Measurements from ENCODE around the gene KIF5C.

KIF5C gene

DNA sequence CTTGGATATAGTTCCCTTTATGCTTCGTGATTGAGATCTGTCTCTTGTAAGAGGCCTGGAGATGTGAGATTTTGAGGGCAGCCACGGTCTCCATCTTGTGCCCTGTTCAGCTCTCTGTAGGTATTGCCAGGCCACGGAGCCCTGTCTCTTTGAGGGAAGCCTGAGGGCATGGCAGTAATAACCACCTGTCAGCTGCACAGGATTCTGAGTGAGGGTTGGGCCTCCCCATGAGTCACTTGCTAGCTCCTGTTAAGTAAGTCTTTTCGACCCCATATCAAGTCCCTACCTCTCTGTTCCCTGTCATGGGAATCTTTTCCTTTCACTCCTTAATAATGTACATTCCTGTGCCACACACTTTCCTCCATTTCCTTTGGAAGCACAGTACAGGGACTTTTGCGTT lies 183.9 kb downstream of the KIF5C start:
- TF ChIP-seq, protein P1, sequence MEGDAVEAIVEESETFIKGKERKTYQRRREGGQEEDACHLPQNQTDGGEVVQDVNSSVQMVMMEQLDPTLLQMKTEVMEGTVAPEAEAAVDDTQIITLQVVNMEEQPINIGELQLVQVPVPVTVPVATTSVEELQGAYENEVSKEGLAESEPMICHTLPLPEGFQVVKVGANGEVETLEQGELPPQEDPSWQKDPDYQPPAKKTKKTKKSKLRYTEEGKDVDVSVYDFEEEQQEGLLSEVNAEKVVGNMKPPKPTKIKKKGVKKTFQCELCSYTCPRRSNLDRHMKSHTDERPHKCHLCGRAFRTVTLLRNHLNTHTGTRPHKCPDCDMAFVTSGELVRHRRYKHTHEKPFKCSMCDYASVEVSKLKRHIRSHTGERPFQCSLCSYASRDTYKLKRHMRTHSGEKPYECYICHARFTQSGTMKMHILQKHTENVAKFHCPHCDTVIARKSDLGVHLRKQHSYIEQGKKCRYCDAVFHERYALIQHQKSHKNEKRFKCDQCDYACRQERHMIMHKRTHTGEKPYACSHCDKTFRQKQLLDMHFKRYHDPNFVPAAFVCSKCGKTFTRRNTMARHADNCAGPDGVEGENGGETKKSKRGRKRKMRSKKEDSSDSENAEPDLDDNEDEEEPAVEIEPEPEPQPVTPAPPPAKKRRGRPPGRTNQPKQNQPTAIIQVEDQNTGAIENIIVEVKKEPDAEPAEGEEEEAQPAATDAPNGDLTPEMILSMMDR (IDR thresholded peaks at IDR 0.05): no peak
- H3K4me2 ChIP-seq (ENCODE audit: low read length): no peak overlapping the region
- no peaks in the 10 kb centered on the region for H3K9me3 ChIP-seq (ENCODE audit: control insufficient read depth, low read length)
- no peak overlapping the region for H3K27ac ChIP-seq
- no peak overlapping the region for H2AFZ ChIP-seq
- no peaks in the 10 kb centered on the region for H3K4me1 ChIP-seq
- H3K79me2 ChIP-seq: no peaks in the 10 kb centered on the region
- no peaks in the 10 kb centered on the region for H3K27me3 ChIP-seq (ENCODE audit: control insufficient read depth, insufficient read depth, low read length)
- H3K36me3 ChIP-seq (ENCODE audit: control insufficient read depth, insufficient read depth, low read length): no peaks in the 10 kb centered on the region
- no peak overlapping the region for H3K4me3 ChIP-seq (ENCODE audit: low read depth, low read length)
- H3K9ac ChIP-seq: no peak overlapping the region

DNA sequence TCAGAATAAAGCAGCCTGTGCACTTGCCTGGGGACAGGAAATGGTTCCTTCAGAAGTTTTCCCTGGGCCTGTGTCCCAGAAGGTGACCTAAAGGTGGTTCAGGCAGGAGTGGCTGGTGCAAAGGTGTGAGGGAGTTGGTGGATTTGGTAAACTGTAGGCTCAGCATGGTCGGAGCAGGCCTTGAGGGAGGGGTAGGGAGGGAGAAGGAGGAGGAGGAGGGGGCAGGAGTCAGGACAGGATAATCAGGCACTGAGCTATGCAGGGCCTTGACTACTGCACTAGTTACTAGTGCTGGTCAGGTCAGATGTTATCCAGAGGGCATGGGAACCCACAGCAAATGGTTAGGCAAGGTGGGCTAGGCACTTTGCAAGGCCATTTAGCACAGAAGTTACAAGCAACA lies 184.8 kb downstream of the KIF5C start:
- no peaks in the 10 kb centered on the region for H3K79me2 ChIP-seq
- no peak overlapping the region for H3K4me3 ChIP-seq (ENCODE audit: low read depth, low read length)
- H3K4me1 ChIP-seq: no peaks in the 10 kb centered on the region
- H2AFZ ChIP-seq: no peak overlapping the region
- TF ChIP-seq, protein P1 (IDR thresholded peaks at IDR 0.05): no peak
- no peaks in the 10 kb centered on the region for H3K27me3 ChIP-seq (ENCODE audit: control insufficient read depth, insufficient read depth, low read length)
- H3K9me3 ChIP-seq (ENCODE audit: control insufficient read depth, low read length): no peaks in the 10 kb centered on the region
- no peak overlapping the region for H3K27ac ChIP-seq
- no peaks in the 10 kb centered on the region for H3K36me3 ChIP-seq (ENCODE audit: control insufficient read depth, insufficient read depth, low read length)
- H3K4me2 ChIP-seq (ENCODE audit: low read length): no peak overlapping the region
- H3K9ac ChIP-seq: no peak overlapping the region

DNA sequence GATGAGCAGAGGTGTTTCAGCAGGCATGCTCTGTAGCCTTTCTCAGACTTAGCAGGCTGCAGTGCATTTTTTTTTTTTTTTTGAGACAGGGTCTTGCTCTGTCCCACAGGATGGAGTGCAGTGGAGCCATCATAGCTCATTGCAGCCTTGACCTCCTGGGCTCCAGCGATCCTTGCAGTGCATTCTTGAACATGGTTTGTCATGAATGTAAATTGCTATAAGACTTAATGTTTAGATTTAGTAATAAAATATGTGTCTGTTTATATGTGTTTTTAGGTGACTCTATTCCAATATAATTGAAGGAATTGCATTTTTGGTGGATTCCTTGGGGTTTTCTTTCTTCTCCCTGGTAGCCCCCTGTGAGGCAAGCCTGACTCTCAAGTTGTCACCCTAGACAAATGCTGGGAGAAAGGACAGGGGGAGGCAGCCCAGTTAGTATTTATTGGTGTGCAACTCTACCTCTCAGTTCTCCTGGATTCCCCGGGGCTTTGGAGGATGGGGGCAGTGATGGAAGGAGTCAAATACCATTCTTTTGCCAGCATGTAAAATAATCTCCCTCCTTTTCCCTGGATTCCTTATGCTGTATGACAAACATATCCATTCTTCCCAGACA lies 186.2 kb downstream of the KIF5C start:
- TF ChIP-seq, protein P1 (IDR thresholded peaks at IDR 0.05): no peak
- Histone ChIP-seq H3K9me3 (ENCODE audit: control insufficient read depth, low read length) (no peaks in the 10 kb centered on the region), H3K9ac (no peak overlapping the region), H3K36me3 (ENCODE audit: control insufficient read depth, insufficient read depth, low read length) (no peaks in the 10 kb centered on the region), H3K27me3 (ENCODE audit: control insufficient read depth, insufficient read depth, low read length) (no peaks in the 10 kb centered on the region), H3K4me3 (ENCODE audit: low read depth, low read length) (no peak overlapping the region), H3K4me1 (no peaks in the 10 kb centered on the region), H2AFZ (no peak overlapping the region), H3K4me2 (ENCODE audit: low read length) (no peak overlapping the region), H3K27ac (no peak overlapping the region), H3K79me2 (no peaks in the 10 kb centered on the region)

DNA sequence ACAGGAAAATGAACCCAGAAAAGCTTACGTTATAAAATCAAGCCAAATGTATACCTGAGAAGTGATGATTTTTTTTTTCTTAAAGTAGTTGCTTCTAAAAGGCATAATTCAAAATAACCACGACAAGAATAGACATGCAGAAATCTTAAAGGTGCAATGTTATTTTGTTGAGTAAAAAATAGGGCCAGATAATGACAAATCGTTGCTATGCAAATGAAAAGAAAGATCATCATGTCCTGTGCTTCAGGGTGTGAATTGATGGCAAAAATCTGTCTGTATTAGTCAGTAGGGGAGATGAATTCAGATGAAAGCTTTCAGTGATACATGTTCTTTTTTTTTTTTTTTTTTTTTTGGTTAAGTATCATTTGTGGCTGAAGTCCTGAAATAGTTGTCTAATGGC lies 187.5 kb downstream of the KIF5C start:
- no peaks in the 10 kb centered on the region for H3K79me2 ChIP-seq
- H3K27me3 ChIP-seq (ENCODE audit: control insufficient read depth, insufficient read depth, low read length): no peaks in the 10 kb centered on the region
- no peak overlapping the region for H2AFZ ChIP-seq
- no peaks in the 10 kb centered on the region for H3K36me3 ChIP-seq (ENCODE audit: control insufficient read depth, insufficient read depth, low read length)
- no peak overlapping the region for H3K4me2 ChIP-seq (ENCODE audit: low read length)
- no peaks in the 10 kb centered on the region for H3K9me3 ChIP-seq (ENCODE audit: control insufficient read depth, low read length)
- H3K27ac ChIP-seq: no peak overlapping the region
- no peak overlapping the region for H3K9ac ChIP-seq
- H3K4me1 ChIP-seq: no peaks in the 10 kb centered on the region
- TF ChIP-seq, protein P1 (IDR thresholded peaks at IDR 0.05): no peak
- no peak overlapping the region for H3K4me3 ChIP-seq (ENCODE audit: low read depth, low read length)

DNA sequence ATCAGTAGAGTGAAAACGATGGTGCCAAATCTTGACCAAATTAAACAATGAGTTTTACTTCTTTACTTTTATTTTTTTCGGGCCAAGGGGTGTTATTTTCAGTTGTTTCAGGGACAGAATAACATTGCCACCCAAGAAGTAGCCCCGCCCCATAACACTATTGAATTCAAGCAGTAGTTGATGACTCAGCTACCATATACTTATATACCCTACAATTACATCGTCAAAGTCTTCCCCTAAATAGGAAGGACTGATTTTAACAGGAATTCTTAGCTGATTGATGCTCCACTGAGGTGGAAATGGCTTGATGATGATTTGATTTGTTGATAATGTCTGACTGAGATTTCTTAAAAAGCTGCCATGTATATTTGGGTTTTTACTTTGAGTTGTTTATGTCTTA lies 188.2 kb downstream of the KIF5C start:
- Histone ChIP-seq H3K9ac (no peak overlapping the region), H3K4me3 (ENCODE audit: low read depth, low read length) (no peak overlapping the region), H2AFZ (no peak overlapping the region), H3K36me3 (ENCODE audit: control insufficient read depth, insufficient read depth, low read length) (no peaks in the 10 kb centered on the region), H3K79me2 (no peaks in the 10 kb centered on the region), H3K27ac (no peak overlapping the region), H3K27me3 (ENCODE audit: control insufficient read depth, insufficient read depth, low read length) (no peaks in the 10 kb centered on the region), H3K9me3 (ENCODE audit: control insufficient read depth, low read length) (no peaks in the 10 kb centered on the region), H3K4me1 (no peaks in the 10 kb centered on the region), H3K4me2 (ENCODE audit: low read length) (no peak overlapping the region)
- TF ChIP-seq, protein P1 (IDR thresholded peaks at IDR 0.05): no peak
